Lower leg skin (tissue), 3 donors: ENCODE results near the gene SASH1.

Experiments
- POLR2A ChIP-seq, 2 donors: fragments of 450-650 bp; IDR thresholded peaks; one replicate each; pipeline ENCODE4 v1.6.1; 2016 to 2017; ENCODE audit warnings: antibody characterized with exemption in 2 of 2, mild to moderate bottlenecking in 1 of 2, moderate library complexity in 1 of 2
- TF ChIP-seq, protein P1 (sequence below), 3 donors: fragments of 450-650 bp; IDR thresholded peaks; one replicate each; pipeline ENCODE4 v1.5.1; 2016; ENCODE audit warnings: antibody characterized with exemption in 3 of 3, mild to moderate bottlenecking in 3 of 3, moderate library complexity in 2 of 3

GRCh38 chr6:148544421-148544820 is 201.8 kb downstream of the SASH1 start:
- TF ChIP-seq, protein P1, sequence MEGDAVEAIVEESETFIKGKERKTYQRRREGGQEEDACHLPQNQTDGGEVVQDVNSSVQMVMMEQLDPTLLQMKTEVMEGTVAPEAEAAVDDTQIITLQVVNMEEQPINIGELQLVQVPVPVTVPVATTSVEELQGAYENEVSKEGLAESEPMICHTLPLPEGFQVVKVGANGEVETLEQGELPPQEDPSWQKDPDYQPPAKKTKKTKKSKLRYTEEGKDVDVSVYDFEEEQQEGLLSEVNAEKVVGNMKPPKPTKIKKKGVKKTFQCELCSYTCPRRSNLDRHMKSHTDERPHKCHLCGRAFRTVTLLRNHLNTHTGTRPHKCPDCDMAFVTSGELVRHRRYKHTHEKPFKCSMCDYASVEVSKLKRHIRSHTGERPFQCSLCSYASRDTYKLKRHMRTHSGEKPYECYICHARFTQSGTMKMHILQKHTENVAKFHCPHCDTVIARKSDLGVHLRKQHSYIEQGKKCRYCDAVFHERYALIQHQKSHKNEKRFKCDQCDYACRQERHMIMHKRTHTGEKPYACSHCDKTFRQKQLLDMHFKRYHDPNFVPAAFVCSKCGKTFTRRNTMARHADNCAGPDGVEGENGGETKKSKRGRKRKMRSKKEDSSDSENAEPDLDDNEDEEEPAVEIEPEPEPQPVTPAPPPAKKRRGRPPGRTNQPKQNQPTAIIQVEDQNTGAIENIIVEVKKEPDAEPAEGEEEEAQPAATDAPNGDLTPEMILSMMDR (IDR thresholded peaks at IDR 0.05): no peak
- no peak for TF ChIP-seq POLR2A (IDR thresholded peaks at IDR 0.05)
